Caki2 (cell line): ENCODE measurements around the gene WDFY1. TPM values are rescaled to one million over a fixed set of nuclear protein-coding genes. Genes with fewer than 3 reads are reported as not detected.

Experiments used
- DNase-seq: peaks from one replicate; pipeline ENCODE4 v3.0.0-alpha.2; 2015; ENCODE audit warnings: low read depth
- in situ Hi-C: cut with HindIII; loops from 2 replicates; pipeline ENCODE4 v1.10.0; 2016; ENCODE audit warnings: low sequenced_read_pairs, low pct_unique_long_range_greater_than_20kb, mixed read lengths
- total RNA-seq: library from RNA; depleted of rRNA; stranded (reverse); fragments of >200 nt; shearing (Covaris generic); gene quantifications from 2 replicates; pipeline ENCODE4 v1.2.3, GENCODE V29; 2014; ENCODE audit warnings: low replicate concordance; rRNA removed

WDFY1 gene
- total RNA-seq, result 36.9 and 39.4 TPM in 2 replicates

DNA sequence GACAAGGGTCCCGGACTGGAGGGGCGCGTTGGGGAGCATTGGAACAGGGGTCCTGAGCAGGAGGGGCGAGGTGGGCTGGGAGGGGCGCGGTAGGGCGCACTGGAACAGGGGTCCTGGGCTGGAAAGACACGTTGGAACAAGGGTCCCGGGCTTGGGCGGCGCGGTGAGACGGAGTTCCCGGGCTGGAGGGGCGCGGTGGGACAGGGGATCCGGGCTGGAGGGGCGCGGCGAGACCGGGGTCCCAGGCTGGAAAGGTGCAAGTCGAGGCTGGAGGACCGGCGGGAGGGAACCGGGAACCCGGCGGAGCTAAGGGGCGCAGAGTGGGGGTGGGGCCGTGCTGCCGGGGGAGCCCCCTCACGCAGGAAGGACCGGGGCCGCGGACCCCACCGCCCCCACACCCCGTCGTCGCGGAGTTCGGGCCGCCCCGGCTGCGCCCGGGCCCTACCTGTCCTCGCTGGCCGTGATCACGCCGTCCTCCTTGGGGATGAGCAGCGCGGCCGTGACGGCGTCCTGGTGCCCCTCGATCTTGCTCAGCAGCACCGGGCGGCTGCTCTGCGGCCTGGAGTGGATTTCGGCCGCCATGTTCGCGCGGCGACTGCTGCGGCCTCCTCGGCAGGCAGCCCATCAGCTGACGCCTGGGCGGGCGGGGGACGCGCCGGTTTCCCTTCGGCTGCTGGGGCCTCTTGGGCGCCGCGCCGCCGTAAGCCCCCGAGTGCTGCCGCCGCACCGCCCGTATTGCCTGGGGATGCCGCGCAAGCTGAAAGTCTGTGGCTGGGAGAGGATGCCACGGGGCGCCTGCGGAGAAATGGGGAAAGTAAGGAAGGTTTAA, at the start of gene WDFY1:
Gene WDFY1 (minus strand): TSS at position 633 of the 829 bp plus-strand sequence. CDS start 51 bp downstream, at position 582.
- peak; percentile 78 for DNase-seq
- in situ Hi-C loops, result no loop called here

DNA sequence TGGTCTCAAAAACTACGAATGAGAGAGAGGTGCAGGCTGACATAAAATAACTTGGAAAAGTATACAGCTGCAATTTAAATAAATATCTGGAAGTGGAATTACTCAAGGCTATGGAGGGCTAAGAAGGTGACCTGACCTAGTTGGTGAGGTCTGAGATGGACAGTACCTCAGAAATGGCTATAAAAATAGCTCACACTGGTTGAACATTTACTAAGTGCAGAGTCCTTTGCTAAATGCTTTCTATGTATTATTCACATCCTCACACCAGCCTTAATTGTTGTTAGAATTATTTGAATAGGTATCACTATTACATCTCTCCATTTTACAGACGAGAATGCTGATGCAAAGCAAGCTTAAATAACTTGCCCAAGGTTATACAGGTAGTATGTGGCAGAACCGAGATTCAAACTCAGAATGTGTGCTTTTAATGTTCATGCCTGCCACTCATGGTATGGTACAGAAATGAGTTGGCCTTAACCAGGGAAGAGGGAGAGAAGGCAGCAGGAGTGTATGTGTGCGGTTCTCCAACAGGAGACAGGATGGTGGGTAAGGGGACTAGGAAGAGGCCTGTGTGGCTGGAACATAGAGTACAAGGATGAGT, 49.5 kb upstream of the WDFY1 start:
- in situ Hi-C loops, result loop anchor here (25.0 kb wide), 1 partner anchor 293 kb away; no protein-coding TSS in a partner anchor

DNA sequence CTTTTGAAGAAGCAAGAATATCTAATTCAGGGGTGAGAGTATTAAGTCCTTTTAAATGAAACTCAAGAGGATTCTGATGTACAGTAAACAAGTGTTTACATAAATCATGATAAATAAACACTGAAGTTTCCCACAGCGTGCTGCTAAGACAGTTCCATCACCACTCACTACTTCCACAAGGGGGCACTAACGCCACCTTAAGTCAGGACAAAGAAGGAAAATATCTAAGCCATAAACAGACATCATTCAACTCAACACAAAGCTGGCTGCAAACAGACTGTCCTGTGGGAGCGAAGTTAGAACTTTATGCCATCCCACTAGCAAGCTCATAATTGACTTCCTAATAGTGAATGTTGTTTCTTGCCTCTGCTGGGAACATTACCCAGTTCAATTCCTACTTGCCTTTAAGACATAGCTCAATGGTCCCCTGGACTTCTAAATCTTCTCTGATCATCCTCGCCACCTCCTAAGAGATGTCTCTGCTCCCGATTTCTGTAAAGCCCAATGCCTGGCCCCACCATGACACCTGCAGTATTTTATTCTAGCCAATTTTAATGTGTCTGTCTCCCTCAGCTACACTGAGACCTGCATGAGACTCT, 48.6 kb upstream of the WDFY1 start:
- peak; percentile 65 for DNase-seq
- in situ Hi-C loops, result loop anchor here (25.0 kb wide), 1 partner anchor 294 kb away; no protein-coding TSS in a partner anchor

More for the DNA sequence above, 49.5 kb upstream of the WDFY1 start:
- no peak for DNase-seq

DNA sequence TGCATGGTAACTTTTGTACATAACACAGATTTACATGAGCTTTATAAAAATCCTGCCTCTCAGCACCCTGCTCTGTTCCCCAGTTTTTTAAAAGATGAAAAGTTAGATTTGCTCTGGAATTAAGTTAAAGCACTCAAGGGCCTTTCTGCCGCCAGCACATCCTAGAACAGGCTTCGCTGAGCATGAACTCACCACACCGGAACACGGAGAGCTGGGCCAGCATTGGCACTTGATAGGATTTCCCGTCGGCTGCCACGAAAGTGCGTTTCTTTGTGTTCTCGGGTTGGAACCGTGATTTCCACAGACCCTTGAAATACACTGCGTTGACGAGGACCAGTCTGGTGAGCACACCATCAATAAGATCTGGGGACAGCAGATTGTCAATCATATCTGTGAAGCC, 46.5 kb upstream of the WDFY1 start:
- no peak for DNase-seq
- in situ Hi-C loops, result loop anchor here (25.0 kb wide), 1 partner anchor 296 kb away; no protein-coding TSS in a partner anchor

DNA sequence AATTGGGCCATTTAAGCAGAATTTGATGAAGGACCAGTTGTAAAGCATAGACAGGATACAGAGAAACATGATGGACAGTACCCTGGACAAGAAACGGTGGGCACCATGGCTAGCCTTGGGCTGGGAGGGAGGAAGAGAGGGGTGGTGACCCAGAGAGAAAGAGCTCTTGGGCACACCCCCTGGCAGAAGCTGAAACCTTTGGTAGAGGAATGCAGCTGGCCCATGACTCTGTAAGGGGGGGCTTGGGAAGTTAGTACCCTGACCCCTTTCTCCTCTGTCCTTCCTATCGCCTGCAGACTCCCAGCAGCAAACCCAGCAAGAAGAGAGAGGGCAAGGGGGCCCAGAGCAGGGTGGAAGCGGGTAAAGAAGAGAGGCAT, 44.7 kb upstream of the WDFY1 start:
- in situ Hi-C loops, result loop anchor here (25.0 kb wide), 1 partner anchor 297 kb away; no protein-coding TSS in a partner anchor
- no peak for DNase-seq

DNA sequence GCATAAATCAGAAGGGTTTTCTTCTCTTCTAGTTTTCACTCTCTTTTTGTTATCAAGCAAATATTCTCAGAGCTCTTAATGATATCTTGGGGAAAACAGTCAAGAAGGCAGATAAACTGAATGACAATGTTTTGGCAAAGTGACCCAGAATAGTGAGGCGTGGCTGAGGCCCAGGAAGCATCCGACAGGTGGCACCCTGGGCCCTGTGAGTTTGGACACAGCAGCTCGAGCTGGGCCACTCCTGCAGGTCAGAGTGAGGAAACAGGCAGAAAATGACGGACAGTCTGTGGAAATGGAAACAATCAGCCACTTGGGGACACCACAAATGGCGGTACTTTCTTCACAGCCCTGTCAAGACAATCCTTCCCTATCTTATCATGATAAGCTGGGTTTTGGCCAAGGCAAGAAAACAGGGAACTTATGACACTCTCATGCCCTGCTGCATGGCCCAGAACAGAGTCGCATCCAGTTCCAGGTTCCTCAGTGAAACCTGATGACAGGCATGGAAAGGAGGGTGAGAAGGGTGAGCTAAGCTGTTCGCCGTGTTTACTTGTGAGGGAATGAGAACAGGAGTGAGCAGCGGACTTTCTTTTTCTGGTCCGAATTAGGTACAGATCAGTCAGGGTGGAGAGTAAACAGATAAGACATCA, 44.2 kb upstream of the WDFY1 start:
- DNase-seq, result no peak
- in situ Hi-C loops, result loop anchor here (25.0 kb wide), 1 partner anchor 298 kb away; no protein-coding TSS in a partner anchor

DNA sequence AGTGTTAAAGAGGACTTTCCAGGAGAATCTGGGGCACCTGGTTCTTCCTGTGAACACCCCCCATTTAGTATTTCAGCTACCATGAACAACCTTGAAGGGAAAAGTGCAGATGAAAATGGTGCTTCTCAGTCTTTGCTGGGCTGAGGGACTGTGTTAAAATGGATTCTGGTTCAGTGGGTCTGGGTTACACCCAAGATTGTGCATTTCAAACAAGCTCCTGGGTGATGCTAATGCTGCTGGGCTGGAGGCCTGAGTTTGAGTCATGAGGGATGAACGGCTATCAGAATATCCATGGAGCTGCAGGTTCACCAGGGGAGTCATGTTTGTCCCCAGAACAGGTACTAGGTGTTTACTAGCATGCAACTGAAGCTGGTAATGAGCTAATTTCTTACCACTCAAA, 36.1 kb upstream of the WDFY1 start:
- DNase-seq, result no peak
- in situ Hi-C loops, result loop anchor here (25.0 kb wide), 1 partner anchor 306 kb away; no protein-coding TSS in a partner anchor

- in situ Hi-C loops, result loop anchor here (25.0 kb wide), 1 partner anchor 306 kb away; no protein-coding TSS in a partner anchor
- no peak for DNase-seq
Measured at GRCh38 chr2:223980803-223981202, 35.7 kb upstream of the WDFY1 start.

DNA sequence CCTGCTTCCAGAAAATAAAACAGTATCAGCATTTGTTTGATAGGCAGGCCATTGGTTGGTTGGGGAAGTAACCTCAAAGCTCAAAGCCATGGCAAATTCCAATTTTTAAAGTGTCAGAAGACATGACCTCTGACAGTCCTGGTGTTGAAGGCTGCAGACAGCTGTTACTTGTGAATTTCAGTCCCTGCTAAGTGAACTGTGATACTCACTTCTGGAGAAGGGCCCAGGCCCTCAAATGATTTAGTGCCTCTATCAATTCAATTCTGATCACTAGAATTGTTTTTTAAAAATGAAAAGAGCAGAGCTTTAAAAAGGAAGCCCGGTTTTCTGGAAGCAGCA, 35.2 kb upstream of the WDFY1 start:
- in situ Hi-C loops, result loop anchor here (25.0 kb wide), 1 partner anchor 307 kb away; no protein-coding TSS in a partner anchor

GRCh38 chr2:223979730-223980396, 34.7 kb upstream of the WDFY1 start:
- in situ Hi-C loops, result loop anchor here (25.0 kb wide), 1 partner anchor 307 kb away; no protein-coding TSS in a partner anchor
- no peak for DNase-seq

More for the DNA sequence above, 35.2 kb upstream of the WDFY1 start:
- DNase-seq, result no peak

DNA sequence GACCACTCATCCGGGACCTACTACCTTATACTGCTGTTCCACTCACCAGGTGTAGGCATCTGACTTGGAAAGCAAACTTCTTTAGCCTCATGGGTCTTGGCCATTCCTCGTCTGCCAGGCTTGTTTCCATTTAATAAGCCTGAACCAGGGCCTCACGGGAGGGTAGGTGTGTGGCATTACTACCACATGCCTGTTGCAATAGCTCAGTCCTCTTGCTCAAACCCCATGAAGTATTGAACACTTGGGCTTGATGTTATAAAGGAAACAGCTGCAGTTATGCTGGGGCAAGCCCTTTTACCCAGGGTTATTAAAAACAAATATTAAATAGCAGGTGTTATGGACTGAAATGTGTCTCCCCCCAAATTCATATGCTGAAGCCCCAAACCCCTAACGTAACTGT, 33.3 kb upstream of the WDFY1 start:
- in situ Hi-C loops, result loop anchor here (25.0 kb wide), 1 partner anchor 309 kb away; no protein-coding TSS in a partner anchor
- DNase-seq, result no peak

- DNase-seq, result no peak
- in situ Hi-C loops, result loop anchor here (25.0 kb wide), 1 partner anchor 311 kb away; no protein-coding TSS in a partner anchor
Measured at GRCh38 chr2:223976635-223977226, 31.6 kb upstream of the WDFY1 start.

DNA sequence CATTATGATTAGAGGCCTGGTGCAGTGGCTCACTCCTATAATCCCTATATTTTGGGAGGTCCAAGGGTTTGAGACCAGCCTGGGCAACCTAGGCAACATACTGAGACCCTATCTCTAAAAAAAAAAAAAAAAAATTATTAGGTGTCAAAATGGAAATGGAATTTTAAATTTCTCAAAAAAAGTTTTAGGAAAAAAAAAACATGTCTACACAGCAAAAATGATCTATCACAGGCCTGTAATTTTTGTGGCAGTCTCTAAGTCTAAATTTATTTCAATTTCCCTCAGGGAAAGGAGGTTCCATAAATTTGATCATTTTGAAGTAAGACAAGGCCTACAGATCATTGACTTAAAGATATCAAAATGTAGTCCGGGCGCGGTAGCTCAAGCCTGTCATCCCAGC, 28.5 kb upstream of the WDFY1 start:
- DNase-seq, result no peak
- in situ Hi-C loops, result no loop called here

- in situ Hi-C loops, result no loop called here
- no peak for DNase-seq
Measured at GRCh38 chr2:223972656-223973102, 27.5 kb upstream of the WDFY1 start.

GRCh38 chr2:223971731-223972130, 26.6 kb upstream of the WDFY1 start:
- in situ Hi-C loops, result no loop called here
- no peak for DNase-seq

DNA sequence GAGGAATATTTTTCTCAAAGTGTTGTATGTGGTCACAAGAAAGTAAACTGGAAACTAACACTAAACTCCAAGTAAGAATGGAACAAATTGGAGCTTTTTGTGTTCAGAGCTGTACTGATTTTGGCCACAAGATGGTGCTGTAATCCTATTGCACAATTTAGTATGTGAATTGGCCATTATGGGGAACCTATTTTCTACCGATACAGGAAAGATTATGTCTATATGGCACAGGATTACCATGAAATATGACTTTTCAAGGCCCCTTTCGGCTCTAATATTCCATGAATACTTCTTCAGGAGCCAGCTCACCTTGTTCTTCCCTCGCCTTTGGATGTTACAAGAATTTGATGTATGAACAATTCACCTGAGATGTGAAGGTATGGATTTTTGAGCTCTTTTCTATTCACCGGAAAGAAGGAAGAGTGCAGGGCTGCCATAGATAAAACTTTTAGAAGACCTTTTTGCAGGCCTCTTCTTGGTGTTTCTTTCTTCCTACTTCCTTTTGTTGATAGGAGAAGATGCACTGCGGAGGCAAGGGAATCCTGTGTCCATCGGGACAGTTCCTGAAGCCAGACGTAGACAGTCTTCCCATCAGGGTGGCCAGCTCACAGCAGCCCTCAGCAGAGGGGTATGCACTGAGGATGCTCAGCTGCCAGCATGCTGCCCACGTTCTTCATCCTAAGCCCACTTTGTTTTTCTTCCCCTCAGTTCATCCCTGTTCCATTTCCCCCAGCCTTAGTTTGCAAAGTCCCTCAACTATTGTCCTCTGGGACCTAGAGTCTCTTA, 25.4 kb upstream of the WDFY1 start:
- peak; percentile 34 for DNase-seq

More for the DNA sequence above, 25.4 kb upstream of the WDFY1 start:
- in situ Hi-C loops, result no loop called here
